ENCODE results near the gene PCDHA4.
"Not testable (repeated sequence)": the region's sequence is repeated elsewhere in the genome, so short reads cannot be mapped to it uniquely, and the experiment has no call there.

DNA sequence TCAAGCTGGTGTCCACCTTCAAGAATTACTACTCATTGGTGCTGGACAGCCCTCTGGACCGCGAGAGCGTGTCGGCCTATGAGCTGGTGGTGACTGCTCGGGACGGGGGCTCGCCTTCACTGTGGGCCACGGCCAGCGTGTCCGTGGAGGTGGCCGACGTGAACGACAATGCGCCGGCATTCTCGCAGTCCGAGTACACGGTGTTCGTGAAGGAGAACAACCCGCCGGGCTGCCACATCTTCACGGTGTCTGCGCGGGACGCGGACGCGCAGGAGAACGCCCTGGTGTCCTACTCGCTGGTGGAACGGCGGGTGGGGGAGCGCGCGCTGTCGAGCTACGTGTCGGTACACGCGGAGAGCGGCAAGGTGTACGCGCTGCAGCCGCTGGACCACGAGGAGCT is 4.5 kb upstream of the PCDHA4 start:
- TF ChIP-seq, protein P1, sequence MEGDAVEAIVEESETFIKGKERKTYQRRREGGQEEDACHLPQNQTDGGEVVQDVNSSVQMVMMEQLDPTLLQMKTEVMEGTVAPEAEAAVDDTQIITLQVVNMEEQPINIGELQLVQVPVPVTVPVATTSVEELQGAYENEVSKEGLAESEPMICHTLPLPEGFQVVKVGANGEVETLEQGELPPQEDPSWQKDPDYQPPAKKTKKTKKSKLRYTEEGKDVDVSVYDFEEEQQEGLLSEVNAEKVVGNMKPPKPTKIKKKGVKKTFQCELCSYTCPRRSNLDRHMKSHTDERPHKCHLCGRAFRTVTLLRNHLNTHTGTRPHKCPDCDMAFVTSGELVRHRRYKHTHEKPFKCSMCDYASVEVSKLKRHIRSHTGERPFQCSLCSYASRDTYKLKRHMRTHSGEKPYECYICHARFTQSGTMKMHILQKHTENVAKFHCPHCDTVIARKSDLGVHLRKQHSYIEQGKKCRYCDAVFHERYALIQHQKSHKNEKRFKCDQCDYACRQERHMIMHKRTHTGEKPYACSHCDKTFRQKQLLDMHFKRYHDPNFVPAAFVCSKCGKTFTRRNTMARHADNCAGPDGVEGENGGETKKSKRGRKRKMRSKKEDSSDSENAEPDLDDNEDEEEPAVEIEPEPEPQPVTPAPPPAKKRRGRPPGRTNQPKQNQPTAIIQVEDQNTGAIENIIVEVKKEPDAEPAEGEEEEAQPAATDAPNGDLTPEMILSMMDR (conservative IDR thresholded peaks at IDR 0.05 in 1 of 2, IDR thresholded peaks at IDR 0.05 in 1 of 2; ENCODE audit: extremely low read depth in 1 of 2, insufficient read depth in 1 of 2, low read depth in 1 of 2, low read length in 2 of 2) = not testable (repeated sequence)
- TF ChIP-seq EZH2 (IDR thresholded peaks at IDR 0.05; ENCODE audit: borderline replicate concordance, low read length) = not testable (repeated sequence)

Measured in mammary epithelial cell (primary cell).